Hematopoietic multipotent progenitor cell treated with erythropoietin and hydrocortisone succinate and interleukin-3 and kit ligand, for 4 days (in vitro differentiated cells): ENCODE data around the gene P2RX7.
A peak's percentile ranks its signal among the peaks of the same experiment; 100 is the strongest.

ENCODE experiments used
- DNase-seq: peaks from one replicate; pipeline ENCODE4 v3.0.0-alpha.2; 2015

Gene P2RX7

DNA sequence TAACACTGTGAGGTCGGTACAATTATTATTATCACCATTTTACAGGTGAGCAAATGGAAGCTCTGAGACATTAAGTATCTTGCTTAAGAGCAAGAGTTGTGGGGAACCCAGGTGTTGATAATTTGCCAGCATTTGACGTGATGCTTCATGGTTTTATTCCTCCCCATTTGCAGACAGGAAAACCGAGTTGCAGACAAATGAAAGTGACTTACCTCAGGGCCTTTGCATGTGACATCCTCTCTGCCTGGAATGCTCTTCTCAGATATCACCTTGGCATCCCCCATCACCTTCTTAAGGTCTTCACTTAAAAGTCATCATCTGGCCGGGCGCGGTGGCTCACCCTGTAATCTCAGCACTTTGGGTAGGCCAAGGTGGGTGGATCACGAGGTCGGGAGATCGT, 21.0 kb upstream of the P2RX7 start:
- DNase-seq = no peak

- peak; percentile 21 for DNase-seq
These were observed 20.2 kb upstream of the P2RX7 start for GRCh38 chr12:121112496-121112895.

DNA sequence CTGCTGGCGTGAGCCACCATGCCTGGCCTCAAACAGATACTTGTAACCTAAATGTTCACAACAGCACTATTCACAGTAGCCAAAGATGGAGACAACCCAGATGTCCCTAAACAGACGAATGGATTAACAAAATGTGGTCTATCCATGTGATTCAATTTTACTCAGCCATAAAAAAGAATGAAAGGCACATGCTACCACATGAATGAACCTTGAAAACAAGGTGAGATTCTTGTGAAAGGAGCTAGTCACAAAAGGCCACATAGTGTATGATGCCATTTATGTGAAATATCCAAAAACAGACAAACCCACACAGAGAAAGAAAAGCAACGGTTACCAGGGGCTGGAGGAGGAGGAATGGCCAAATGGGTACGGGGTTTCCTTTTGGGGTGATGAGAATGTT, 19.6 kb upstream of the P2RX7 start:
- DNase-seq = no peak

GRCh38 chr12:121114019-121114639, 18.5 kb upstream of the P2RX7 start:
- peak; percentile 75 for DNase-seq

GRCh38 chr12:121114806-121115205, 17.9 kb upstream of the P2RX7 start:
- DNase-seq = no peak

GRCh38 chr12:121115530-121115929, 17.1 kb upstream of the P2RX7 start:
- no peak for DNase-seq

DNA sequence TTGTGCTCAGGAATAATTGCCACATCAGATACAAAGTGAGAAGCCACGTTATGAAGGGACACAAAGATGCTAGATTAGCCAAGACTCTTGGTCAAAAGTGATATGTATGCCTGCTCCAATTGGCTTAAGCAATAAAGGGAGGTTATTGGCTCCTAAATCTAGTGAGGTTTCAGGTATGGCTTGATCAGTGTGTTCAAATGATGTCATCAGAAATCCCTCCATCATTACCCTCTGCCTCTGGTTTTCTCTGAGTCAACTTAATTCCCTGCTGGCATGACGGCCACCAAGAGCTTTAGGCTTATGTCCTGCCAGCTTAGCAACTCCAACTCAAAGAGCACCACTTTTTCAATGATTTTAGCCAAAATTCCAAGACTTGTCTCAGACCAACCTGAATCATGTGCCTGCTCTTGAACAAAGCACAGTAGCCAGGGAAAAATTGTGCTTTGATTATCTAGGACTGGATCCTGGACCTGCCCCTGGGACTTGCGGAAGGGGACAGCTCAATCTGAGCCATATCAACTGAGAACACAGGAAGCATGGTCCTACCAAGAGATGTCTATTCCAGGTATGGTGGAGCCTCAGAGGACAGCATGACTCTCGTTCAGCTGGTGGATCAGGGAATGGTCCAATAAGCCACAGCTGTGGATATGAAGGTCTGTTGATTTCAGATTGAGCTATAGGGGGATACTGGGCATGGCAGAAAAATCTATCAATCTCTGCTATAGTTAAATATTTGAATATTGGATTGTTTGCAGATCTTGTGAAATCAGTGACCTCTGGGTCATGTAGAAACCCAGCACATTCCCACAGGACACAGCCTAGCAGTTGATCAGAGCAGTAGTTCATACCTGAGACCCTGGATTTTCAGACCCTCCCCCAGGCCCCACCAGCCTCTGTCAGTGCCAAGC, 16.1 kb upstream of the P2RX7 start:
- no peak for DNase-seq

GRCh38 chr12:121117226-121117777, 15.4 kb upstream of the P2RX7 start:
- DNase-seq = no peak

DNA sequence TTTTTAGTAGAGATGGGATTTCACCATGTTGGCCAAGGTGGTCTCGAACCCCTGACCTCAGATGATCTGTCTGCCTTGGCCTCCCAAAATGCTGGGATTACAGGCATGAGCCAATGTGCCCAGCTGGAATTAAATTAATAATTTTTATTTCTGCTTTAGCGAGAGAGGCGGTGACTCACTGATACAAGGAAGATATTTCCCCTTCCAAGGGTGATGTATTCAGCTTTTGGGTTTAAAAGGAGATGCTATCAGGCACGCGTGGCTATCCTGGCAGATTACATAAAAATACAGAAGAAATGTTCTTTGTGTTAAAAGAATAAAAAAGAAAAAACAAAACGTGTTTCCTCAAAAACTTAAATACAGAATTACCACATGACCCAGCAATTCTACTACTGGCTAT, 12.4 kb upstream of the P2RX7 start:
- peak; percentile 59 for DNase-seq

DNA sequence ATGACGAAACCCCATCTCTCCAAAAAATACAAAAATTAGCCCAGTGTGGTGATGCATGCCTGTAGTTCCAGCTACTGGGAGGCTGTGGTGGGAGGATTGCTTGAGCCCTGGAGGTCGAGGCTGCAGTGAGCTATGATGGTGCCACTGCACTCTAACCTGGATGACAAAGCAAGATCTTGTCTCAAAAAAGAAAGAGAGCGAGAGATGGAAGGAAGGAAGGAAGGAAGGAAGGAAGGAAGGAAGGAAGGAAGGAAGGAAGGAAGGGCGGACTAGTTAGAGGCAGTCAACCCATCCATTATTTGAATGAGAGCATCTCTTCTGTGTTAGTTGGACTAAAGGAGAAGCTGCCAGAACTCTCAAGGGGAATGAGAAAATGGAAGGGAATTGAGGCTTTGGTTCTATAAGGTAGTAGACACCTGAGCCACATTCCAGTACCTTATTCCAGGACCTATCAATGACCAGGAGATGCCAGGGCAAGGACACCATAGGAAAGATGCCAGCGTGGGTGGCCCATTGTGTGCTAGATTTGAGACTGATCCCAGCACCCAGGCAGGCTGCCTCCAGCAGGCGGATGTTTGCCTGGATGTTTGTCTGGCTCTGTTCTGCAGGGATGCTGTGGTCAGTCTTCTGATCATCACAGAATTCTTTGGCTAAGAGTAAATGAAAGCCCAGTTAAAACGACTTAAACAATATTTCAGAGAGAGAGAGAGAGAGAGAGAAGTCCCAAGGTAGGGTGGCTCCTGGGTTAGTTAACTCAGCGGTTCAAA, 11.5 kb upstream of the P2RX7 start:
- no peak for DNase-seq

GRCh38 chr12:121121805-121122204, 10.9 kb upstream of the P2RX7 start:
- DNase-seq = no peak

DNA sequence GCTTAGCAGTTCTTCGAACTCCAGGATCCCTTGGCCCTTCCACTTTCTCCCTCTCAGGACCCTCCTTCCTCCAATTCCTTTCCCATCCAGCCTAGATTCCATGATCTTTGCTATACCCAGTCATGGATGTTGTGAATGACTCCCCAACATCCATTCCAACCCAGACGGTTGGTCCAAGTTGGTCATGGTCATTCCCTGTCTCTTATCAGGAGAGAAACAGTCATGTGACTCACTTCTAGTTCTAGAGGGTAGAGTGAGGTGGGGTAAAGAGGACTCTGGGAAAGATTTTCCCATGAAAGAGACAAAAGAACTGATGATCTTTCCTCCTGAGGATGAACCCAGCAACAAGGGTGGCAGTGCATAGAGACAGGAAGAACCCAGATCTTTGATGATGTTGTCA, 9.2 kb upstream of the P2RX7 start:
- no peak for DNase-seq

DNA sequence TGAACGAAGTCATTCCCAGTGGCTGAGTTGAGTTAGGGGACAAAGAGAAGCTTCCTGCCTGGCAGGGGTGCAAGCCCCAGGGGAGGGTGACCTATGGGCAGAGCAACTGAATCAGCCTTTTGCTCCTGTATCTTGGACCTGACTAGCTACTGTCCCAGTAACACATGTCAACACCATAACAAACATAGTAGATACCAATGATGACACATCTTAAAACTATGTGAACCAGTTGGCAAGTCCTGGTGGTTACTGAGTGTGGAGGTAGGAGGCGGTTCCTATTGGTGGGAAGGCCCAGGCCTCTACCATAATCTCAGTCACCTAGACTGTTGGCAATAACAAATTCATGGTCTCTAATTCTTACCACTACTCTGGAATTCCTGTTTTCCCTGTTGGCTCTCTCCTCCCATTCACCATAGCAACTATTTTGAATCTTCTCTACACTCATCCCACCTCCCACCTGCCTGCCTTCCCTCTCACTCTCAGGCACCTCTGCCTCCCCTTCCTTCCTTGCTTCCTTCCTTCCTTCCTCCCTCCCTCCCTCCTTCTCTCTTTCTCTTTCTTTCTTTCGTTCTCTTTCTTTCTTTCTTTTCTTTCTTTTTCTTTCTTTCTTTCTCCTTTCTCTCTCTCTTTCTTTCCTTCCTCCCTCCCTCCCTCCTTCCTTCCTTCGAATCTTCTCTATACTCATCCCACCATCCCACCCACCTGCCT, 8.1 kb upstream of the P2RX7 start:
- DNase-seq = no peak

DNA sequence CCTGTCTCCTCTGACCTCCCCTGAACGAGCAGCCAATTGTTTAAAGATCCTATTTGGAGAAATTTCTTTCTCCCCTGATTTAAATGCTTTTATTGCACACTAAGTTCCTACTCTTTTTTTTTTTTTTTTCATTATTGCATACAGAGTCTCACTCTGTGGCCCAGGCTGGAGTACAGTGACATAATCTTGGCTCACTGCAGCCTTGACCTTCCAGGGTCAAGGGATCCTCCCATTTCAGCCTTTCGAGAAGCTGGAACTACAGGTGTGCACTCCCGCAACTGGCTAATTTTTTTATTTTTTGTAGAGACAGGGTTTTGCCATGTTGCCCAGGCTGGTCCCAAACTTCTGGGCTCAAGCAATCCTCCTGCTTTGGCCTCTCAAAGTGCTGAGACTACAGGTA, 5.2 kb upstream of the P2RX7 start:
- DNase-seq = no peak

- DNase-seq = peak; percentile 97
These were observed 3.5 kb upstream of the P2RX7 start for GRCh38 chr12:121128908-121129810.

GRCh38 chr12:121129811-121130147, 2.9 kb upstream of the P2RX7 start:
- no peak for DNase-seq

DNA sequence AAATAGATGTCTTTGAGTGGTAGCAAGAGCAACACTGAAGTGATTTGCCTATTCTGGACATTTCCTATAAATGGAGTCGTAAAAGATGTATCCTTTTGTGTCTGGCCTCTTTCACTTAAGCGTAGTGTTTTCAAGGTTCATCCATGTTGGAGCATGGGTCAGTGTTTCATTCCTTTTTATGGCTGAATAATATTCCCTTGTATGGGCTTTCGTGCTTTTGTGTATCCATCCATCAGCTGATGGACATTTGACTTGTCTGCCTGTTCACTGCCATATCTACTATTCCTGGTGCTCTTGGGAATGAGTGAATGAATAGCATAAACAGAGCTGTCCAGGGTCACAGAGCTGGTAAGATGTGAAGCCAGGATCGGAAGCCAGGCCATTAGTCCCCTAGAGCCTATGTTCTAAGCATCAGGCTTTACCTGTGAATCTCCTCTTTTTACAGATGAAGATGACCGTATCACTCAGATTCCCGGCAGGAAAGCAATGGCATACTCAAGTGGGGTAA, 1.8 kb upstream of the P2RX7 start:
- no peak for DNase-seq

GRCh38 chr12:121131941-121132341, 735 bp upstream of the P2RX7 start:
- DNase-seq = no peak

DNA sequence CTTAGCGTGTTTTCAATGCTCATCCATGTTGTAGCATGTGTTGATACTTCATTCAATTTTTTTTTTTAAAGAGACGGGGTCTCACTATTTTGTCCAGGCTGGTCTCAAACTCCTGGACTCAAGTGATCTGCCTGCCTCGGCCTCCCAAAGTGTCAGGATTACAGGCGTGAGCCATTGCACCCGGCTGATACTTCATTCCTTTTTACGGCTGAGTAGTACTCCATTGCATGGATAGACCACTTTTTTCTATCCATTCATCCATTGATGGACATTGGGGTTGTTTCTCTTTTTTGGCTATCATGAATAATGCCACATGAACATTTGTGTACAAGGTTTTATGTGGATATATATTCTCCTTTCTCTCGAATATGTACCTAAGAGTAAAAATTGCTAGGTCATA, 1.2 kb downstream of the P2RX7 start:
- no peak for DNase-seq

DNA sequence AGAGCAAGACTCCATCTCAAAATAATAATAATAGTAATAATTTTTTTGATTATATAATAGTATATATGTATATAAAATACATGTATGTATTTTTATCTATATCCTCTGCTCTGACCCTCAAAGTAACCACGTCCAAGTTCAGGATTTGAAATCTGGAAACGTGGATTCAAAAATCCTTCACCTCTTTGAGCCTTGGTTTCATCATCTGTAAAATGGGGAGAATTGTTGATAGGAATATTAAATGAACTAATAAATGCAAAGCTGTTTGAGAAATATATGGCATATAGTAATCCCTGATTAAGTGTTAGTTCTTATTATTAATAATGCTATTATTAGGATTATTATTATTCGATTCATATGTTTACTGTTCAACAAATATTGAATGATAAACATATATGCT, 2.6 kb downstream of the P2RX7 start:
- no peak for DNase-seq

DNA sequence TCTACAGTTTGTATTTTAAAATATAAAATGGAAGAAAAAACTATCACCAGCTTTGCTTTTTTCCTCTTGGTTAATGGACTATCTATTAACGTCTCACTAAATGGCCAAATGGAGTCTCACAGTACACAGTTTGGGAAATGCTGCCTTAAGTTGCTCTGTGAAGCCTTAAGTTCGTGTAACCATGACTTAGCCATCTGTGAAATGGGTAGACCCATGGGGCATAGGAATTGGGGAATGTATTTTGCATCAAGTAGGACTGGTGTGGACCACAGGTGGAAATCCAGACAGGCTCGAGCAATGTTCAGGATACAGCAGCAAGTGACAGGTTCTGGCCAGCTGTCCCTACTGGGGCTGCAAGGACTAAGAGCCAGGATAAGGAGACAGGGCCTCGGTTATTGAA, 4.8 kb downstream of the P2RX7 start:
- no peak for DNase-seq

DNA sequence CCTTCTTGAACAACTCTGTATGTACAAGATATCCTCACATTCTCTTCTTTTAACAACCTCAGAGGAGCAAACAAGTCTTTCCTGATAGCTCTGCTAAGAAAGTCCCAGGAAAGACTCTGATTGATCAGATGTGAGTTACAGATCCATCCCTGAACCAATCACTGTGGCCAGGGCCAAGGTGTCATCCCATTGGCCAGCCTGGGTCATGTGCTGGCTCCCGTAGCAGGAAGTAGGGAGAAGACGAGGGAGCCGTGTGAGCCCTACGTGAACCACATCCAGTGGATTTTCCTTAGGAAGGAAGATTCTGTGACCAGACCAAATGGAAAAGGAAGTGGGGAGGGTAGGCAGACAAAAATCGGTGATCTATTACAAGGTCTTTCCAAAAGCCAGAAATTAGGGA, 5.6 kb downstream of the P2RX7 start:
- no peak for DNase-seq
